ENCODE data around the gene TMEM191C.
"Not testable (repeated sequence)": the region's sequence is repeated elsewhere in the genome, so short reads cannot be mapped to it uniquely, and the experiment has no call there.

- TF ChIP-seq CTCF, POLR2A (IDR thresholded peaks at IDR 0.05): not testable (repeated sequence)
Observed at GRCh38 chr22:21512022-21512421, 44.8 kb downstream of the TMEM191C start.
